Measurements from ENCODE around the gene FOXJ3. TPM values are rescaled to one million over a fixed set of nuclear protein-coding genes. Genes with fewer than 3 reads are reported as not detected.

Gene FOXJ3
- total RNA-seq, 1 donor: 37.3 TPM

DNA sequence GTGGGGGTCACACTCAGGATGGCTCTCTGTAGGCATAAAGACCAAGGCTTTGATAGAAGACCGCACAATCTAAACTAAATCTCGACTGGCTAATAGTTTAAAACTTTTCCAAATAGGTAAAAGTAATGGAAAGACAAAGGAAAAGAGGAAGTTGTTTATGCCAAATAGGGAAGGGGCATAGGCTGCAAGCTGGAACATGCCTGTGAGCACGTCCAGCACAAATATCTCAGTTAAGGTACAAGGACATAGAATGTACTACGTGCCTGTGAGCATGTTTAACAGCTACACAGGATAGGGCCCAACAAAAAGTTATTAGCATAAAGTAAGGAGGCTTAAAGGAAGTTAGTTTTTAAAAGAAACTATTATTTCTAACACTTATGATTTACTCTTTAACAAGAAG lies 142.9 kb downstream of the FOXJ3 start:
- Histone ChIP-seq H3K4me2 (ENCODE audit: insufficient read depth, low read length) (no peak overlapping the region), H3K36me3 (ENCODE audit: insufficient read depth, low read length) (peaks cover 10% of the 10 kb centered on the region), H4K20me1 (ENCODE audit: insufficient read depth, low read length) (no peaks in the 10 kb centered on the region), H3K79me2 (ENCODE audit: insufficient read depth, low read length) (no peaks in the 10 kb centered on the region), H3K4me3 (ENCODE audit: insufficient read depth, low read length) (no peak overlapping the region), H2AFZ (ENCODE audit: low read length) (no peak overlapping the region), H3K27ac (ENCODE audit: low read depth, low read length) (no peak overlapping the region), H3K4me1 (ENCODE audit: insufficient read depth, low read length) (no peaks in the 10 kb centered on the region), H3K9me3 (ENCODE audit: low read depth, low read length) (no peaks in the 10 kb centered on the region), H3K27me3 (ENCODE audit: insufficient read depth, low read length) (no peaks in the 10 kb centered on the region)
- no peak for DNase-seq (ENCODE audit: insufficient read length, low spot score, missing footprints)
- TF ChIP-seq, protein P1, sequence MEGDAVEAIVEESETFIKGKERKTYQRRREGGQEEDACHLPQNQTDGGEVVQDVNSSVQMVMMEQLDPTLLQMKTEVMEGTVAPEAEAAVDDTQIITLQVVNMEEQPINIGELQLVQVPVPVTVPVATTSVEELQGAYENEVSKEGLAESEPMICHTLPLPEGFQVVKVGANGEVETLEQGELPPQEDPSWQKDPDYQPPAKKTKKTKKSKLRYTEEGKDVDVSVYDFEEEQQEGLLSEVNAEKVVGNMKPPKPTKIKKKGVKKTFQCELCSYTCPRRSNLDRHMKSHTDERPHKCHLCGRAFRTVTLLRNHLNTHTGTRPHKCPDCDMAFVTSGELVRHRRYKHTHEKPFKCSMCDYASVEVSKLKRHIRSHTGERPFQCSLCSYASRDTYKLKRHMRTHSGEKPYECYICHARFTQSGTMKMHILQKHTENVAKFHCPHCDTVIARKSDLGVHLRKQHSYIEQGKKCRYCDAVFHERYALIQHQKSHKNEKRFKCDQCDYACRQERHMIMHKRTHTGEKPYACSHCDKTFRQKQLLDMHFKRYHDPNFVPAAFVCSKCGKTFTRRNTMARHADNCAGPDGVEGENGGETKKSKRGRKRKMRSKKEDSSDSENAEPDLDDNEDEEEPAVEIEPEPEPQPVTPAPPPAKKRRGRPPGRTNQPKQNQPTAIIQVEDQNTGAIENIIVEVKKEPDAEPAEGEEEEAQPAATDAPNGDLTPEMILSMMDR (IDR thresholded peaks at IDR 0.05; ENCODE audit: extremely low read depth, low read depth, low read length): no peak

DNA sequence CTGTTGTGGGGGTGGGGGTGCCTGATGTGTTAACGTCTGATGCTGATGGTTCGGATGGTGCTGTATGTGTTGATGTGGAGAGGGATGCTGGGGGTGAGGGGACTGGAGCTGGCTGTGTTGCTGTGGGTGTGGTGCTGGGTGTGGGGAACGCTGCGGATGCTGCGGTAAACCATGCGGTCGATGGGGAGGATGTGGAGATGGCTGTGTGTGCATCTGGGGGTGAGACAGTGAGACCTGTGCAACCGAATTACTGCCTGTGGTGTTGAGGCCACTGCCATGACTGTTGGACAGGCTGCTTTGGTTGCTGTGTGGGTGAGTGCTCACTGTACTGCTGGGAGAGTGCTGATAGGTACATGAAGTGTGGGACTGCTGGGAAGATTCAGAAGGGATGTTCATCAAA lies 143.7 kb downstream of the FOXJ3 start:
- TF ChIP-seq, protein P1 (IDR thresholded peaks at IDR 0.05; ENCODE audit: extremely low read depth, low read depth, low read length): no peak
- H3K4me3 ChIP-seq (ENCODE audit: insufficient read depth, low read length): no peak overlapping the region
- H3K4me1 ChIP-seq (ENCODE audit: insufficient read depth, low read length): peaks cover 2% of the 10 kb centered on the region
- peaks cover 10% of the 10 kb centered on the region for H3K36me3 ChIP-seq (ENCODE audit: insufficient read depth, low read length)
- no peaks in the 10 kb centered on the region for H3K27me3 ChIP-seq (ENCODE audit: insufficient read depth, low read length)
- H3K79me2 ChIP-seq (ENCODE audit: insufficient read depth, low read length): no peaks in the 10 kb centered on the region
- no peak overlapping the region for H3K4me2 ChIP-seq (ENCODE audit: insufficient read depth, low read length)
- no peaks in the 10 kb centered on the region for H3K9me3 ChIP-seq (ENCODE audit: low read depth, low read length)
- DNase-seq (ENCODE audit: insufficient read length, low spot score, missing footprints): no peak
- H4K20me1 ChIP-seq (ENCODE audit: insufficient read depth, low read length): no peaks in the 10 kb centered on the region
- H3K27ac ChIP-seq (ENCODE audit: low read depth, low read length): no peak overlapping the region
- H2AFZ ChIP-seq (ENCODE audit: low read length): no peak overlapping the region

DNA sequence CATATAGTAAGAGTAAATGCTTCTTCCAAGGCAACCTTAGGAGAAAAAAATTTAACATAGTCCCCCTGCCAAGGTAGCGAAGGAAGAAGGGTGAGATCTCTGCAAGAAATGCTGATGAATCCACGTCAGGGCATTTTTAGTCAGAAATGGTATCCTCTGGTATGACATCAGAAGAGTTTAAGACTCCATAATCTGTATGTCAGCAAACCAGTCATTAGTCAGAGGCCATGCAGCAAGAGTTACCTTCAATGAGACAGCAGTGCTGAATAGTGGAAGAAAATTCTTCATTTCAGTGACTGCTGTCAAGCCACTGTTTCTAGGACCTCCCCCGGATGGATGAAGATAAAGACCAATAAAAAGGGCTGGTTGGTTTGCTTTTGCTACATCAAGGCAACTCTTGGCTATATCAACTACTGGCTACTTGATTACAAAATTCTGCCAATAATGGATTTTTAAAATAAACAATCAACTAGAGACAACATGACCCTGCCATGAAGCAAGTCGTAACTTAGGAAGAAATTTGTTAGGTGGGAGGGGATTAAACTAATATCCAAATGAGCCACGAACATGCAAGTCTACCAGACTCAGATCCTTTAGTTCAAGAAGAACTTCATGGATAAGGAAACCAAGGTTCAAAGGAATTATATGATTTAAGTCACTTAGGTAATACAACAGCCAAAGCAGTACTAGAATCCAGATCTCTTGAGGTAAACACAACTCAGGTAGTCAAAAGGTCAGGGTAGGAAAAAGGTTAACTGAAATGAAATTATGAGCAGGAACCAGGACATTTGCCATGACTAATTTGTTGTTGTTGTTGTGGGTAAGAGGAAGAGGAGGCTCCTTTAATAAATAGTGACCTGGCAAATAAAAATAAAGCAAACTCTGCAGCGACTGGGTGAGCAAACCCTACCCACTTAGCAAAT lies 144.8 kb downstream of the FOXJ3 start:
- TF ChIP-seq, protein P1 (IDR thresholded peaks at IDR 0.05; ENCODE audit: extremely low read depth, low read depth, low read length): no peak

DNA sequence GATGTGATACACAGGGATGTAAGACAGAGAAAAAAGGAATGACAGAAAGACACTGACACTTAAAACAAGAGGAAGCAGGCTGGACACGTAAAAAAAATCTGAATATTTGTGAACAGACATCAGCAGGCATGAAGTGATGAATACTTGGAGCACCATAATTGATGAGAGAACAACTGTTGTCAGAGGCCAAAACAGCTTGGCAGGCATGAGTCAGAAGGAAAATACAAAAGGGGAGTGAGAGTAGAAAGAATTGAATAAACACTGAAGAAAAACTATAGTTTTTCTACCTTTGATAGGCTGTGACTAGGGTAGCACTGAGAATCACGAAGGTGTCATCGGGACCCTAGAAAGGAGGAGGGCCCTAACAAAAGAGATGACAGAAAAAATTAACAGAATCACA lies 148.9 kb downstream of the FOXJ3 start:
- no peaks in the 10 kb centered on the region for H3K79me2 ChIP-seq (ENCODE audit: insufficient read depth, low read length)
- DNase-seq (ENCODE audit: insufficient read length, low spot score, missing footprints): peak; percentile 93
- H2AFZ ChIP-seq (ENCODE audit: low read length): no peak overlapping the region
- peak overlapping the region; percentile 7 for H3K27ac ChIP-seq (ENCODE audit: low read depth, low read length)
- H4K20me1 ChIP-seq (ENCODE audit: insufficient read depth, low read length): no peaks in the 10 kb centered on the region
- H3K27me3 ChIP-seq (ENCODE audit: insufficient read depth, low read length): no peaks in the 10 kb centered on the region
- H3K4me2 ChIP-seq (ENCODE audit: insufficient read depth, low read length): peak overlapping the region; percentile 29
- H3K9me3 ChIP-seq (ENCODE audit: low read depth, low read length): no peaks in the 10 kb centered on the region
- H3K36me3 ChIP-seq (ENCODE audit: insufficient read depth, low read length): peaks cover 9% of the 10 kb centered on the region
- no peak overlapping the region for H3K4me3 ChIP-seq (ENCODE audit: insufficient read depth, low read length)
- TF ChIP-seq, protein P1 (IDR thresholded peaks at IDR 0.05; ENCODE audit: extremely low read depth, low read depth, low read length): no peak
- peaks cover 10% of the 10 kb centered on the region for H3K4me1 ChIP-seq (ENCODE audit: insufficient read depth, low read length)

More for the DNA sequence above, 144.8 kb downstream of the FOXJ3 start:
- Histone ChIP-seq H4K20me1 (ENCODE audit: insufficient read depth, low read length) (no peaks in the 10 kb centered on the region), H2AFZ (ENCODE audit: low read length) (no peak overlapping the region), H3K79me2 (ENCODE audit: insufficient read depth, low read length) (no peaks in the 10 kb centered on the region), H3K27me3 (ENCODE audit: insufficient read depth, low read length) (no peaks in the 10 kb centered on the region), H3K4me2 (ENCODE audit: insufficient read depth, low read length) (no peak overlapping the region), H3K27ac (ENCODE audit: low read depth, low read length) (no peak overlapping the region), H3K36me3 (ENCODE audit: insufficient read depth, low read length) (peaks cover 10% of the 10 kb centered on the region), H3K9me3 (ENCODE audit: low read depth, low read length) (no peaks in the 10 kb centered on the region), H3K4me1 (ENCODE audit: insufficient read depth, low read length) (peaks cover 10% of the 10 kb centered on the region), H3K4me3 (ENCODE audit: insufficient read depth, low read length) (no peak overlapping the region)
- DNase-seq (ENCODE audit: insufficient read length, low spot score, missing footprints): no peak

Measured in osteoblast (primary cell).